Measurements from ENCODE around the gene TMEM221.
A peak's percentile ranks its signal among the peaks of the same experiment; 100 is the strongest.

DNA sequence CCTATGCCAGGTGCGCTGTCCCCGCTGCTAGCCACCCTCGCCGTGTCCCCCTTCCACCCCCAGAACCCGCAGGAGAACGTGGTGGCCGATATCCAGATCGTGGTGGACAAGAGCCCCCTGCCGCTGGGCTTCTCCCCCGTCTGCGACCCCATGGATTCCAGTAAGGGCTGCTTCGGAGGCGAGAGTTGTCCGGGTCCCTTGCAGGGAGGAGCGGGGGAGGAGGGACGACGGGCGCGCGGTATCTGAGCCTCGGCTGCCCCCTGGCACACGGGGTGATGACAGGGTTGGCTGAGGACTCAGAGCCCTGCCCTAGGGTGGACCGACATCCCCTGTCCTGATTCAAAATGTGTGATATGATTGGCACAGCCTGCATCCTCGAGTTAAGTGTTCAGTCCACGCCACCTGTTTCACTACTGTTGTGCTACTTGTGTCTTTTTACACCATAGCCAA is 28.0 kb downstream of the TMEM221 start:
- TF ChIP-seq, protein P1, sequence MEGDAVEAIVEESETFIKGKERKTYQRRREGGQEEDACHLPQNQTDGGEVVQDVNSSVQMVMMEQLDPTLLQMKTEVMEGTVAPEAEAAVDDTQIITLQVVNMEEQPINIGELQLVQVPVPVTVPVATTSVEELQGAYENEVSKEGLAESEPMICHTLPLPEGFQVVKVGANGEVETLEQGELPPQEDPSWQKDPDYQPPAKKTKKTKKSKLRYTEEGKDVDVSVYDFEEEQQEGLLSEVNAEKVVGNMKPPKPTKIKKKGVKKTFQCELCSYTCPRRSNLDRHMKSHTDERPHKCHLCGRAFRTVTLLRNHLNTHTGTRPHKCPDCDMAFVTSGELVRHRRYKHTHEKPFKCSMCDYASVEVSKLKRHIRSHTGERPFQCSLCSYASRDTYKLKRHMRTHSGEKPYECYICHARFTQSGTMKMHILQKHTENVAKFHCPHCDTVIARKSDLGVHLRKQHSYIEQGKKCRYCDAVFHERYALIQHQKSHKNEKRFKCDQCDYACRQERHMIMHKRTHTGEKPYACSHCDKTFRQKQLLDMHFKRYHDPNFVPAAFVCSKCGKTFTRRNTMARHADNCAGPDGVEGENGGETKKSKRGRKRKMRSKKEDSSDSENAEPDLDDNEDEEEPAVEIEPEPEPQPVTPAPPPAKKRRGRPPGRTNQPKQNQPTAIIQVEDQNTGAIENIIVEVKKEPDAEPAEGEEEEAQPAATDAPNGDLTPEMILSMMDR (IDR thresholded peaks at IDR 0.05) = peak in 2 of 4 donors; percentile 13 to 25
- TF ChIP-seq POLR2A (IDR thresholded peaks at IDR 0.05) = no peak

Data from right lobe of liver (tissue), 4 donors.